ENCODE measurements around the gene HGFAC. TPM values are rescaled to one million over a fixed set of nuclear protein-coding genes. Genes with fewer than 3 reads are reported as not detected.
A peak's percentile ranks its signal among the peaks of the same experiment; 100 is the strongest.

The HGFAC gene
- total RNA-seq, 1 donor from 2014 or later, result not detected

DNA sequence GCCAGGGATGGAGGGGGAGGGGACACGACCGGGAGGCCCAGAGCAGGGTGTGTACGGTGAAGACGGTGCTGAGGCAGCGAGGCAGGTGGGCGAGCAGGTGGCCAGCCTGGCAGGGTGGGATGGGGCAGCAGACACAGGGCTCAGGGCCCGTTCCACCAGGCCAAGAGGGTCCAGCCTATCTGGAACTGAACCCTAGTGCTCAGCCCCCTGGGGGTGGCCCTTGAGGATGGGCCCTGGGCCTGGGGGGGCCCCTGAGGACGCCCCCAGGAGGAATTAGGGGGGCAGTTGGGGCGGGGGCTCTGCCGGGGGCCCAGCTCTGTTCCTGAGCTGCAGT lies 3.0 kb upstream of the HGFAC start:
- FAIRE-seq, result no peak
- TF ChIP-seq, protein P1, sequence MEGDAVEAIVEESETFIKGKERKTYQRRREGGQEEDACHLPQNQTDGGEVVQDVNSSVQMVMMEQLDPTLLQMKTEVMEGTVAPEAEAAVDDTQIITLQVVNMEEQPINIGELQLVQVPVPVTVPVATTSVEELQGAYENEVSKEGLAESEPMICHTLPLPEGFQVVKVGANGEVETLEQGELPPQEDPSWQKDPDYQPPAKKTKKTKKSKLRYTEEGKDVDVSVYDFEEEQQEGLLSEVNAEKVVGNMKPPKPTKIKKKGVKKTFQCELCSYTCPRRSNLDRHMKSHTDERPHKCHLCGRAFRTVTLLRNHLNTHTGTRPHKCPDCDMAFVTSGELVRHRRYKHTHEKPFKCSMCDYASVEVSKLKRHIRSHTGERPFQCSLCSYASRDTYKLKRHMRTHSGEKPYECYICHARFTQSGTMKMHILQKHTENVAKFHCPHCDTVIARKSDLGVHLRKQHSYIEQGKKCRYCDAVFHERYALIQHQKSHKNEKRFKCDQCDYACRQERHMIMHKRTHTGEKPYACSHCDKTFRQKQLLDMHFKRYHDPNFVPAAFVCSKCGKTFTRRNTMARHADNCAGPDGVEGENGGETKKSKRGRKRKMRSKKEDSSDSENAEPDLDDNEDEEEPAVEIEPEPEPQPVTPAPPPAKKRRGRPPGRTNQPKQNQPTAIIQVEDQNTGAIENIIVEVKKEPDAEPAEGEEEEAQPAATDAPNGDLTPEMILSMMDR (IDR thresholded peaks at IDR 0.05; ENCODE audit: insufficient read depth, low read length, severe bottlenecking), result no peak

DNA sequence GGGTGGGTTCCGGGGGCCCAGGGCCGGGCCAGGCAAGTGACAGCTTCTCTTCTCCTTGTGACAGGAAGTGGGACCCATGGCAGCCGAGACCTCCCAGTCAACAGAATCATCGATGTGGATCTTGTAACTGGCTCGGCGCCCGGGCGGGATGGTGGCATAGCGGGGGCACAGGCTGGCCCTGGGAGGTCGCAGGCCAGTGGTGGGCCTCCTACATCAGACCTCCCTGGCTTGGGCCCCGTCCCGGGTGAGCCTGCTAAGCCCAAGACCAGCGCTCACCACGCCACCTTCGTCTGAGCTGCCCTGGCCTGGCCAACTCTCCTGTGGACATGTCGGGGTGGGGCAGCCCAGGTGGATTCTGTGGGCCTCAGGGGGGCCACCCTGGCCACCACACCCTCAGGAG lies 2.4 kb upstream of the HGFAC start:
- TF ChIP-seq, protein P1 (IDR thresholded peaks at IDR 0.05; ENCODE audit: insufficient read depth, low read length, severe bottlenecking), result no peak
- Histone ChIP-seq H3K36me3 (ENCODE audit: control insufficient read depth, insufficient read depth, low read length) (no peaks in the 10 kb centered on the region), H3K27me3 (ENCODE audit: control insufficient read depth, insufficient read depth, low read length) (no peaks in the 10 kb centered on the region), H3K4me3 (ENCODE audit: low read depth, low read length) (no peak overlapping the region)
- DNase-seq (ENCODE audit: low read depth) (no peak), FAIRE-seq (no peak)

More for the DNA sequence above, 3.0 kb upstream of the HGFAC start:
- Histone ChIP-seq H3K27me3 (ENCODE audit: control insufficient read depth, insufficient read depth, low read length) (no peaks in the 10 kb centered on the region), H3K36me3 (ENCODE audit: control insufficient read depth, insufficient read depth, low read length) (no peaks in the 10 kb centered on the region), H3K4me3 (ENCODE audit: low read depth, low read length) (no peak overlapping the region)
- DNase-seq (ENCODE audit: low read depth), result no peak

- no peaks in the 10 kb centered on the region for H3K27me3 ChIP-seq (ENCODE audit: control insufficient read depth, insufficient read depth, low read length)
- DNase-seq (ENCODE audit: low read depth) (no peak), FAIRE-seq (no peak)
- no peak overlapping the region for H3K4me3 ChIP-seq (ENCODE audit: low read depth, low read length)
- TF ChIP-seq, protein P1 (IDR thresholded peaks at IDR 0.05; ENCODE audit: insufficient read depth, low read length, severe bottlenecking), result no peak
- H3K36me3 ChIP-seq (ENCODE audit: control insufficient read depth, insufficient read depth, low read length), result no peaks in the 10 kb centered on the region
Observed at GRCh38 chr4:3440011-3440410, 1.8 kb upstream of the HGFAC start.

- Histone ChIP-seq H3K36me3 (ENCODE audit: control insufficient read depth, insufficient read depth, low read length) (no peaks in the 10 kb centered on the region), H3K4me3 (ENCODE audit: low read depth, low read length) (no peak overlapping the region), H3K27me3 (ENCODE audit: control insufficient read depth, insufficient read depth, low read length) (no peaks in the 10 kb centered on the region)
- DNase-seq (ENCODE audit: low read depth), result peak; percentile 47
- FAIRE-seq, result no peak
- TF ChIP-seq, protein P1 (IDR thresholded peaks at IDR 0.05; ENCODE audit: insufficient read depth, low read length, severe bottlenecking), result no peak
Observed at GRCh38 chr4:3440979-3441500, 728 bp upstream of the HGFAC start.

DNA sequence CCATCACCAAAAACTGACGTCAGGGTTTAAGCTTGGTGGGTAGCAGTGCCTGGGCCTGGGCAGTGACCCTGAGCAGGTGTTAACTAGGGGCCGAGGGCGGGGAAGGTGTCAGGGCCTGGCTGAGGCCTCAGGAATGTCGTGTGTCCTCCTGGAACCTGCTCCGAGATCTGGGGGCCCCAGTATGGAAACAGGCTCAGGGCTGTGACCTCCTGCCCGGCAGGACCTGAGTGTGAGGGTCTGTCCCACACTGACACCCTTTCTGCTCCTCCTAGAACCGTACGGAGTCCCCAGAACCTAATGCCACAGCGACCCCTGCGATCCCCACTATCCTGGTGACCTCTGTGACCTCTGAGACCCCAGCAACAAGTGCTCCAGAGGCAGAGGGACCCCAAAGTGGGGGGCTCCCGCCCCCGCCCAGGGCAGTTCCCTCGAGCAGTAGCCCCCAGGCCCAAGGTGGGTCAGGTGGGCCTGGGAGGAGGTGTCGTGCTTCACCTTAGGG lies 741 bp downstream of the HGFAC start:
- H3K27me3 ChIP-seq (ENCODE audit: control insufficient read depth, insufficient read depth, low read length), result no peaks in the 10 kb centered on the region
- TF ChIP-seq, protein P1 (IDR thresholded peaks at IDR 0.05; ENCODE audit: insufficient read depth, low read length, severe bottlenecking), result no peak
- no peak for DNase-seq (ENCODE audit: low read depth)
- no peak for FAIRE-seq
- no peaks in the 10 kb centered on the region for H3K36me3 ChIP-seq (ENCODE audit: control insufficient read depth, insufficient read depth, low read length)
- H3K4me3 ChIP-seq (ENCODE audit: low read depth, low read length), result no peak overlapping the region
